Measurements from ENCODE around the gene PRUNE2. TPM values are rescaled to one million over a fixed set of nuclear protein-coding genes. Genes with fewer than 3 reads are reported as not detected.

PRUNE2 gene
- total RNA-seq, 2 donors from 2014 or later, result 0.40 TPM; not detected in 1

DNA sequence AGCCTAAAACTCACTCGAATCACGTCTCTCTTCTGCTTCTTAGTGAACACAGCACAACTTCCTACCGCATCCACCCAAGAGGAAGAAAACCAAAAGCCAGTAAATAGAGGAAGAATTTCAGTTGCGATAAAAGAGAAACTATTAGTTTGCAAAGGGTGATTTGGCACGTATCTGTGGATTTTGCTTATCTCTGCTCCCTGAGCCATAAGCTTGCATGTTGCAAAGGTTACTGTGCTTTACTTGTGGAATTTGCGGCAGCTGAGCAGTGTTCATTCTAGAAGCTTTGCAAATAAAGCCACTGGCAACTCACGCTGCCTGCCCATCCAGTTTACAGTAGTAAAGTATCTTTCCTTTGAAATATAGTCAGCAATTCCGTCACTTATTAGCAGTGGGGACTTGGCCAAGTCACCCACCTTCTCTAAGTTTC, 290.7 kb downstream of the PRUNE2 start:
- ATAC-seq (no peak), DNase-seq (no peak)
- H3K9me3 ChIP-seq (ENCODE audit: control insufficient read depth, low read length, poor library complexity, severe bottlenecking), result no peaks in the 10 kb centered on the region
- no peak overlapping the region for H3K27ac Mint-ChIP-seq
- no peaks in the 10 kb centered on the region for H3K27me3 Mint-ChIP-seq
- H3K36me3 Mint-ChIP-seq (ENCODE audit: low read depth), result peaks cover 6% of the 10 kb centered on the region
- peaks cover 9% of the 10 kb centered on the region for H3K4me1 Mint-ChIP-seq
- no peak overlapping the region for H3K4me3 Mint-ChIP-seq

DNA sequence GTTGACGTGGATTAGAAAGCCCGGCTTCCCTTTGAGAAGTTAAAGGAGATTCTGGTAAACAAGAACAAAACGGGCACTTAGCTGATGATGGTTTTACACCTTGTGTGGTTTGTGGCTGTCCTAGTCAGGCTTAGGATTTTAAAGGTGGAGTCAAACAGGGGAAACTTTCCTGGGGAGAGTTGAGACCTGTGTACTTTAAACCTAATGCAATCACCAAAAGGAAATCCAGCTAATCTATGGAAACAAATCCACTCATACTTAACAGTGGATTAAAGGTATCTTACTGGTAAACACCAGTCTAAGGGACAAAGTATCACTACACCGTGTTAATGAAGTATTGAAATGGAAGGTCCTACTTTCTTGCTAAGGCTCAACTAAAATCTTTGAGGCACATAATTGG, 291.9 kb downstream of the PRUNE2 start:
- H3K4me3 Mint-ChIP-seq, result no peak overlapping the region
- H3K9me3 ChIP-seq (ENCODE audit: control insufficient read depth, low read length, poor library complexity, severe bottlenecking), result no peaks in the 10 kb centered on the region
- peaks cover 9% of the 10 kb centered on the region for H3K4me1 Mint-ChIP-seq
- peaks cover 6% of the 10 kb centered on the region for H3K36me3 Mint-ChIP-seq (ENCODE audit: low read depth)
- no peak overlapping the region for H3K27ac Mint-ChIP-seq
- DNase-seq (no peak), ATAC-seq (no peak)
- H3K27me3 Mint-ChIP-seq, result no peaks in the 10 kb centered on the region

DNA sequence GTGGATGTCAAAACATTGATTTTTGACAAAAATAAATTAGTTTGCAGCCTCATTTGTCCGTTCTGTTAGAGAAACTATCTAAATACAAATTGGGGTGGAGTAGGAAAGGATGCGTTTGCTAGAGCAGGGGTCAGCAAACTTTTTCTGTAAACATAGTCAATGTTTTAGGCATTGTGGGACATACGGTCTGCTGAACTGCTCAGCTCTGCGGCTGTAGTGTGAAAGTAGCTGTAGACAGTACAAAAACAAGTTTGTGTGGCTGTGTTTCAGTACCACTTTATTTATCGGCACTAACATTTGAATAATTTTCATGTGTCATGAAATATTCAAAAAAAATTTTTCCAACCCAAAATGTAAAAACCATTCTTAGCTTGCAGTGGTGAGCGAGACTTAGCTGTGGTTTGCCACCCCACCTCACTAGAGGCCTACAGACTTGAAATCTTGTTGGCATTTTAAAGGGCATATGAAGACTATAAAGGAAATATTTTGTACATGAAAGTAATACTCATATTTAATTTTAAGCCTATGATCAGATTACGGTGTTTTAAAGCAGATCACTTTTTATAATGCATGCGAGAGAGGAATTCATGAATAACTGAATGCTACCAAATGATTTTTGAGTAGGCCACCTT, 292.6 kb downstream of the PRUNE2 start:
- H3K36me3 Mint-ChIP-seq (ENCODE audit: low read depth), result peaks cover 6% of the 10 kb centered on the region
- peaks cover 9% of the 10 kb centered on the region for H3K4me1 Mint-ChIP-seq
- ATAC-seq, result no peak
- no peaks in the 10 kb centered on the region for H3K9me3 ChIP-seq (ENCODE audit: control insufficient read depth, low read length, poor library complexity, severe bottlenecking)
- DNase-seq, result no peak
- no peaks in the 10 kb centered on the region for H3K27me3 Mint-ChIP-seq
- no peak overlapping the region for H3K4me3 Mint-ChIP-seq
- H3K27ac Mint-ChIP-seq, result no peak overlapping the region

DNA sequence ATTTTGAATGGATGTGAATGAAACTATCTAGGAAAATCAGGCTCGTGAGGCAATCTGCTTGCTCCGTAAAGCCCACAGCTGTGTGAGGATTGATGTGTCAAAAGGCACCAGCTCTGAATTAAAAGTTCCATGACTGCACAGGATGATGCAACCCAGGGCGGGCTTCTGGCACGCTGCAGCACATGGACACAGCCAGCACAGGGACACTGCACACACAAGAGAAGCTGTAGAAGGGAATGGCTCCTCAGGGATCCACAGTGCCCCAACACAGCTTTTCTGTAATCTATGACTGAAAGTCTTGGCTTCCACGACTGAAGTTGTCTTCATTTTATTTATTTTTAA, 295.9 kb downstream of the PRUNE2 start:
- Mint-ChIP-seq H3K27me3 (no peaks in the 10 kb centered on the region), H3K27ac (no peak overlapping the region), H3K4me1 (peaks cover 3% of the 10 kb centered on the region), H3K36me3 (ENCODE audit: low read depth) (peaks cover 6% of the 10 kb centered on the region), H3K4me3 (no peak overlapping the region)
- H3K9me3 ChIP-seq (ENCODE audit: control insufficient read depth, low read length, poor library complexity, severe bottlenecking), result no peaks in the 10 kb centered on the region
- ATAC-seq (no peak), DNase-seq (no peak)

DNA sequence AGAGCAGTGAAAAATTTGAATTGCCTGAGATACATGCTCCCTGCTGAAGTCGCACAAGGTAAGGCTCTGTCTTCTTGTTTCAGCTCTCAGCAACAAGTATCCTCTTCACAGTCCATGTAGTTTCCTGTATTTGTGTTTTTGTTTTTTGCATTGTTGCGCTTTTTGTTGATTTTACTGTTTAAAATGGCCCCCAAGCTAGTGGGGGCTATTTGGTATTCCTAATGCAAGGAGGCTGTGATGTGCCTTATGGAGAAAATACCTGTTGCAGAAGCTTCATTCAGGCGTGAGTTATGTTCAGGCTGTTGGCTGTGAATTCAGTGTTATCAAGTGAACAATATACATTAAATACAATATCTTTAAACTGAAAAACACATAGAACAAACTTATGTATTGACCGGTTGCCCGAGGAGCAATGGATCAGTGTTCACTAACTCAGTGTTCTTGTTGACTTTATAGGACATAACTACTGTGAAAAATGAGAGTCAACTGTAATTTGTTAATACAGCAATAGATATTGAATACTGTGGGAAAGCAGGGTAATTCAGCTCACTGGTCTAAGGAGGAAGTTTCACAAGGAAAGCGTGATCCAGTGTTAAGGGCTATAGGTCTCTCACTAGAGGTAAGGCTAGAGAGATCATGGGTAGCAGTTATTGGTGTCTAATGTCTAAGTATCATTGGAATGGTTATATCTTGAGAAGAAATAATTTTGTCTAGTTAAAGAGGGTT, 296.5 kb downstream of the PRUNE2 start:
- Mint-ChIP-seq H3K27ac (no peak overlapping the region), H3K4me3 (no peak overlapping the region), H3K36me3 (ENCODE audit: low read depth) (peaks cover 6% of the 10 kb centered on the region), H3K27me3 (no peaks in the 10 kb centered on the region), H3K4me1 (no peaks in the 10 kb centered on the region)
- ATAC-seq (no peak), DNase-seq (no peak)
- no peaks in the 10 kb centered on the region for H3K9me3 ChIP-seq (ENCODE audit: control insufficient read depth, low read length, poor library complexity, severe bottlenecking)

DNA sequence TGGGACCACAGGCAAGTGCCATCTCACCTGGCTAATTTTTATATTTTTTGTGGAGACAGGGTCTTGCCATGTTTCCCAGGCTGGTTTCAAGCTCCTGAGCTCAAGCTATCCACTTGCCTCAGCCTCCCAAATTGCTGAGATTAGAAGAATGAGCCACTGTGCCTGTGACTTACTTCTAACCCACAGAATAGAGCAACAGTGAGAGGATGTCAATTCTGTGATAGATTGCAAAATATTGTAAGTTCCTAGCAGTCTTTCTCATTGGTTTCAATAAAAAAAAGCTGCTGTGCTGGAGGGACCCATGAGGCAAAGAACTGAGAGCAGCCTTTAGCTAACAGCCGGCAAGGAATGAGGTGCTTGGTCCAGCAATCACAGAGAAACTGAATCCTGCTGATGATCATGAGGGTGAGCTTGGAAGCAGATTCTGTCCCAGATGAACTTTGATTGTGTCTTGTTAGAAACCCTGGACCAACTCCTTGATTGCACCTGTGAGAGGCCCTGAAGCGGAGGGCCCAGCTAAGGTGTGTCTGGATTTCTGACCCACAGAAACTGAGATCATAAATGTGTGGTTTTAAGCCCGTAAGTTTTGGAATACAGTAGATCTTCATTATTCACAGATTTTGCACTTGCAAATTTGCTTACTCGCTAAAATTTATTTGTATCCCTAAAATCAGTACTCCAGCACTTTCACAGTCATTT, 297.2 kb downstream of the PRUNE2 start:
- peaks cover 6% of the 10 kb centered on the region for H3K36me3 Mint-ChIP-seq (ENCODE audit: low read depth)
- H3K9me3 ChIP-seq (ENCODE audit: control insufficient read depth, low read length, poor library complexity, severe bottlenecking), result no peaks in the 10 kb centered on the region
- ATAC-seq, result no peak
- H3K4me1 Mint-ChIP-seq, result no peaks in the 10 kb centered on the region
- H3K27ac Mint-ChIP-seq, result no peak overlapping the region
- H3K4me3 Mint-ChIP-seq, result no peak overlapping the region
- DNase-seq, result no peak
- H3K27me3 Mint-ChIP-seq, result no peaks in the 10 kb centered on the region

DNA sequence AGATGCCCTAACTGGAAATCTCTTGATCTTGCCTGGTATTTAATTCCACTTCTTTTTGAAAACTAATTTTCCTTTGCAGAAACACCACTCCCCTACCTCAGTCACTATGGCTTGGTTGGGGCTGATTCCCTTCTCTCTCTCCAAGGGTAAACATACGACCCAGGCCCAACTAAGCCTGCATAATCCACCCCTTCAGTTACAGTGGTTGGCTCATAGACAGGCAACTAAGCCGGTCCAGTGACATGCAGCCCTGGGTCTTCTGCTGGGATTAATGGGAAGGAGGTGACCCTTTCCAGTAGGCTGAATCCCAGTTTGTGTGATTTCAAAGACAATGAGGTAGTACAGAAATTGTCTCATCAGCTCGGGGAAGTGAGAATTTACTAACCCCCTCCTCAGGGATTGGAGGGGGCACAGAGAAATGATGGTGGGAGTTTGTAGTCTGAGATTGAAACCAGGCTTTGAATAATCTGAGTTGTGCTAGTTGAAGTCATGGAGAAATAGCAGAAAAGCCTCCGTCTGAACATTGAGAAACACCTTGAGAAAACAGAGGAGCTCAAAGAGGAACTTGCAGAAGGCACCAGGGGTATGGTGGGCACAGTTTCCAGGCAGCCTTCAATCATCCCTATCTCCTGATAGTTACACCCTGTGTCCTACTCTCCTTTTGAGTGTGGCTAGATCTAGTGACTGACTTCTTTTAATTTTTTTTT, 298.0 kb downstream of the PRUNE2 start:
- Mint-ChIP-seq H3K27ac (no peak overlapping the region), H3K27me3 (no peaks in the 10 kb centered on the region), H3K36me3 (ENCODE audit: low read depth) (peaks cover 6% of the 10 kb centered on the region), H3K4me1 (no peaks in the 10 kb centered on the region), H3K4me3 (no peak overlapping the region)
- H3K9me3 ChIP-seq (ENCODE audit: control insufficient read depth, low read length, poor library complexity, severe bottlenecking), result no peaks in the 10 kb centered on the region
- no peak for DNase-seq
- ATAC-seq, result no peak

DNA sequence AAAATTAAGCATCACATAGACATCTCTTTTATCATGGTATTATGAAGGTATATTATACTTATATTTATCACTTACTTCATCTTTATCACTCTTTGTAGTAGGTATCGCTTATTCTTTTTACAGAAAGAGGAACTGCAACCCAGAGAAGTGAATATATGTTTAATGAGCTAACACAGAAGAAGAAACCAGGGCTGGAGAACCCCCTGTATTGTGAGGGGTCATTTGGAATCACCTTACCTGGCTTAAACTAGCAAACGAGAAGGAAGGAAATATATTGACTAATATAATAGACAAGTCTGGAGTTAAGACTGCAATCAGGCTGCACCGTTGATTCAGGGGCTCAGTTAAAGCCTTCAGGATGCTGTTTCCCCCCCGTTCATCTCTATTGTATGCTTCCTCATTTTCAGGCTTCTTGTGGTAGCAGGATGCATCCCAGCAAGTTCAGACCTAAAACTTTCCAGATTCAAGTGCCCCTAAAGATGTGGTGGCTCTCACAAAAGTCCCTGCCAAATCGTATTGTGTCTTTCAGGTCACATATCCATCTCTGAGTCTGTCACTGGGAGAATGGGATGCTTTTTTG, 300.5 kb downstream of the PRUNE2 start:
- no peak overlapping the region for H3K4me3 Mint-ChIP-seq
- ATAC-seq, result no peak
- H3K27me3 Mint-ChIP-seq, result no peaks in the 10 kb centered on the region
- DNase-seq, result no peak
- no peaks in the 10 kb centered on the region for H3K4me1 Mint-ChIP-seq
- no peak overlapping the region for H3K27ac Mint-ChIP-seq
- no peaks in the 10 kb centered on the region for H3K36me3 Mint-ChIP-seq (ENCODE audit: low read depth)
- no peaks in the 10 kb centered on the region for H3K9me3 ChIP-seq (ENCODE audit: control insufficient read depth, low read length, poor library complexity, severe bottlenecking)

DNA sequence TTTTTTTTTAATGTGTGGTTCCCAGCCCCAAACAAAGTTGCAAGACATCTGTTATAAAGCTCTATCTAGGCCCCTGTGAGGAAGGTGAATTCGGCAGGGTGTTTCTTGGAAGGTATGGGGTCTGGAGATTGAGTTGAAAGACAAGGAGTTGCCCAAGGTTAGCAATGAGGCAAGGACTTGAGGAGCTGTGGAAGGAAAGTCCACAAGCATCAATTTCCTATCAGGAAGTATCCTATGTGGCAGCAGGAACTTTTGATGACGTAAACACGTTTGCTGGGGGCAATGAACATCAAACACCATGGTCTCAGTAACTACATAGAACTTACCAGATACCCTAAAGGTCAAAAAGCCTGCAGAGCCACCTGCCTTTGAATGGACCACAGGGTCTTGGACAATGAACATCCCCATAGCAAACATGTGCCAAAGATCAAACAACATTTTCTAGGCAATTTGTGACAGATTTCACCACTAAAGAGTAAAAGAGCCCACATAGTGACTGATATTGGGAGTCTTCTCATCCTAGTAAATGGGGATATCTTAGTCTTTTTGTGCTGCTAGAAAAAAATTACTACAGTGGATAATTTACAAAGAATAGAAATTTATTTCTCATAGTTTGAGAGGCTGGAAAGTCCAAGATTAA, 301.9 kb downstream of the PRUNE2 start:
- DNase-seq (no peak), ATAC-seq (no peak)
- H3K4me1 Mint-ChIP-seq, result no peaks in the 10 kb centered on the region
- no peaks in the 10 kb centered on the region for H3K27me3 Mint-ChIP-seq
- H3K27ac Mint-ChIP-seq, result peak overlapping the region; percentile 19
- H3K9me3 ChIP-seq (ENCODE audit: control insufficient read depth, low read length, poor library complexity, severe bottlenecking), result no peaks in the 10 kb centered on the region
- H3K36me3 Mint-ChIP-seq (ENCODE audit: low read depth), result no peaks in the 10 kb centered on the region
- no peak overlapping the region for H3K4me3 Mint-ChIP-seq

DNA sequence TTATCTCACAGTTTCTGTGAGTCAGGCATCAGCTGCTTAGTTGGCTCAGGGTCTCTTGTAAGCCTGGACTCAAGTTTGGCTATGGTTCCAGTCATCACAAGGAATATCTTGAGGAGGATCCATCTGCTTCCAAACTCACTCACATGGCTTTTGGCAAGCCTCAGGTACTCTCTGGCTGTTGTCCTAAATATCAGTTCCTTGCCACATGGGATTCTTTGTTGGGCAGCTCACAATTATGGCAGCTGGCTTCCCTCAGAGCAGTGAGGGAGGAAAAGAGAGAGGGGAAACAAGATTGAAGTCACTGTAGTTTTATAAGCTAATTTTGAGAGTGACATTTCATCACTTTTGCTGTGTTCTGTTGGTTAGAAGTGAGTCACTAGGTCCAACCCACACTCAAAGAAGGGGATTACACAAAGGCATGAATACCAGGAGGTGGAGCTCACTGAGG, 302.4 kb downstream of the PRUNE2 start:
- ATAC-seq (no peak), DNase-seq (no peak)
- H3K27me3 Mint-ChIP-seq, result no peaks in the 10 kb centered on the region
- no peaks in the 10 kb centered on the region for H3K9me3 ChIP-seq (ENCODE audit: control insufficient read depth, low read length, poor library complexity, severe bottlenecking)
- peak overlapping the region; percentile 19 for H3K27ac Mint-ChIP-seq
- no peaks in the 10 kb centered on the region for H3K36me3 Mint-ChIP-seq (ENCODE audit: low read depth)
- no peaks in the 10 kb centered on the region for H3K4me1 Mint-ChIP-seq
- no peak overlapping the region for H3K4me3 Mint-ChIP-seq

DNA sequence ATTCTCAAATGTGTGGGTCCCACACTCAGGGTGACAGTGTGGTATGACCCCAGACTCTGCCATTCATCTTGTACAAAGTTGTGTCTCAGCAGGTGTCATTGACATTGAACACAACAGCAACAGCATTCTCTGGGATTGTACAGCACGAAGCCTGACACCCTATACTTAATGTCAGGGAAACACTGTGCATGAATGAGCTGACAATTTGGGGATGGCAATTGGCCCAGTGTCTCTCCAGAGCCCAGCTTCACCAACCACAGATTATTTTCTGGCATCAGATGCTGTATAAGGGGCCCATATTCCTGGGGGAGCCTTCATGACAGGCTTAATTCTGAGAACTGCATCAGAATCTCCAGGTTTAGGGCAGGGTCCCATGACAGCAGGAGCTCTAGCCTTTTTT, 303.7 kb downstream of the PRUNE2 start:
- DNase-seq (no peak), ATAC-seq (no peak)
- no peak overlapping the region for H3K27ac Mint-ChIP-seq
- H3K27me3 Mint-ChIP-seq, result peaks cover 7% of the 10 kb centered on the region
- no peaks in the 10 kb centered on the region for H3K9me3 ChIP-seq (ENCODE audit: control insufficient read depth, low read length, poor library complexity, severe bottlenecking)
- no peaks in the 10 kb centered on the region for H3K36me3 Mint-ChIP-seq (ENCODE audit: low read depth)
- H3K4me1 Mint-ChIP-seq, result no peaks in the 10 kb centered on the region
- H3K4me3 Mint-ChIP-seq, result no peak overlapping the region

DNA sequence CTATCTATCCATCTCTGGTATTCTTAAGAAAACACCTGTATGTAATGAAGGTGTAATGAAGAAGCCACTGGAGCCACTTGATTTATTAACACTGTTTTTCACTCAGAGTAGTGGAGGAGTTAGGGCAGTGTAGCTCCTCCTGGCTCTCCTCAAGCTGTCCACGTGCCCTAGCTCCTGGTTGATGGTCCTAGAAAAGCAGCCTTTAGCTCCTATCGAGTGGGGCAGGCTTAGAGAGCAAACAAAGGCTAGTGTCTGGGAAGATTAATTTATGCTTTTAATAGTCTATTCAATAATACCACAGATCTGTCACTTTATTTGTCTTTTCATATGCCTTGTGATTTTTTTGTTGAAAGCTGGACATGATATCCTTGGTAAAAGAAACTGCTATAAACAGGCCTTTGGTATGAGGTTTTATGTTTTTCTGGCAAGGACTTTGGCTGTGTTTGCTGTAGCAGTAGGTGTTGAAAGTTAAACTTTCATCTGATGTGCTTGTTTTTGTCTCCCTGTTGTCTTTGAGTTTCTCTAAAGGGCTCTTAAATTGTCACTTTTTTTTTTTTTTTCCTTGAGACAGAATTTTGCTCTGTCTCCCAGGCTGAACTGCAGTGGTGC, 305.8 kb downstream of the PRUNE2 start:
- no peak overlapping the region for H3K4me3 Mint-ChIP-seq
- DNase-seq, result no peak
- no peaks in the 10 kb centered on the region for H3K9me3 ChIP-seq (ENCODE audit: control insufficient read depth, low read length, poor library complexity, severe bottlenecking)
- no peak for ATAC-seq
- H3K4me1 Mint-ChIP-seq, result no peaks in the 10 kb centered on the region
- no peaks in the 10 kb centered on the region for H3K36me3 Mint-ChIP-seq (ENCODE audit: low read depth)
- H3K27ac Mint-ChIP-seq, result no peak overlapping the region
- H3K27me3 Mint-ChIP-seq, result peaks cover 8% of the 10 kb centered on the region
